ENCODE results near the gene ADAMTSL3. TPM values are rescaled to one million over a fixed set of nuclear protein-coding genes. Genes with fewer than 3 reads are reported as not detected.

ADAMTSL3 gene
- total and polyA plus RNA-seq, 2 of the 8 experiments (the other 6 are each of a cell fraction or from before 2014, with no cell fraction given) = 0.35 to 1.4 TPM

DNA sequence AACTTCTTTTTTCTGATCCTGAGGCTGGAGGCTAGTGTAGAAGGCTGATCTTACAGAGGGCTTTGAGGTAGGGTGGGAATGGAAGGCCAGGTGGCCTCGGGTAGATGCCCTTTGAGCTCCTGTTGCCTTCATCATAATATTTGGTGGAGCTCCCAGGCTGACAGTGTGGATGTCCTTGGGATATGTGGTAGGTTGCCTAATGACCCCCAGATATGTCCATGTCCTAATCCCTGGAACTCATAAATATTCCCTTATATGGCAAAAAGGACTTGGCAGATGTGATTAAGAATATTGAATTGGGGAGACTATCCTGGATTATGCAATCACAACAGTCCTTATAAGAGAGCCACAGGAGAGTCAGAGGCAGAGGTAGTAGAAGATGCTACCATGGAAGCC is 5.5 kb downstream of the ADAMTSL3 start:
- 94% methylated on average over 1 of the region's 1 CpG; no CpG with 5 or more reads in 1 of the 2 experiments for WGBS, 2 experiments (ENCODE audit: extremely low coverage in 1 of 2, insufficient coverage in 1 of 2, insufficient read length in 1 of 2, insufficient replicate concordance in 2 of 2, low coverage in 1 of 2, low lambda C conversion rate in 2 of 2, missing lambda C conversion rate in 1 of 2)
- CTCF ChIA-PET (ENCODE audit: partially characterized antibody) = interaction anchor here (0.6 to 2.9 kb wide), 6 partner anchors 38 to 1050 kb away, joined by 3 to 20 read pairs (median 4); no protein-coding TSS in a partner anchor
- no peak overlapping the region for H4K91ac ChIP-seq (replicated peaks; ENCODE audit: insufficient read length, low read length)

More for the DNA sequence above, 5.5 kb downstream of the ADAMTSL3 start:
- no peak overlapping the region for H2BK15ac ChIP-seq (ENCODE audit: low read length)
- TF ChIP-seq HDAC6 (IDR thresholded peaks at IDR 0.05; ENCODE audit: low read depth, low read length) = no peak
- TF ChIP-seq PHF8 (conservative IDR thresholded peaks at IDR 0.05; ENCODE audit: low read depth, low read length) = no peak
- TF ChIP-seq, protein P1, sequence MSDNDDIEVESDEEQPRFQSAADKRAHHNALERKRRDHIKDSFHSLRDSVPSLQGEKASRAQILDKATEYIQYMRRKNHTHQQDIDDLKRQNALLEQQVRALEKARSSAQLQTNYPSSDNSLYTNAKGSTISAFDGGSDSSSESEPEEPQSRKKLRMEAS (IDR thresholded peaks at IDR 0.05) = no peak
- H4K8ac ChIP-seq (ENCODE audit: extremely low read depth, insufficient read depth, low read length) = no peak overlapping the region
- no peaks in the 10 kb centered on the region; a peak in 3 of 7 replicates for H3K4me1 ChIP-seq (replicated peaks in 1 of 4; ENCODE audit: control insufficient read depth in 3 of 4, insufficient read depth in 4 of 4, low read length in 3 of 4)
- H3K4ac ChIP-seq (replicated peaks; ENCODE audit: insufficient read length, low read depth, low read length) = no peak overlapping the region
- H2BK5ac ChIP-seq (ENCODE audit: low read depth, low read length) = no peak overlapping the region
- no peak overlapping the region for H3K4me3 ChIP-seq (ENCODE audit: extremely low read depth in 1 of 4, insufficient read depth in 2 of 4, low read depth in 3 of 4, low read length in 4 of 4)
- DNase-seq (ENCODE audit: low read depth in 1 of 2, low spot score in 2 of 2) (no peak), FAIRE-seq (no peak)
- no peak overlapping the region for H3K23ac ChIP-seq (ENCODE audit: insufficient read length)
- no peaks in the 10 kb centered on the region for H4K20me1 ChIP-seq (replicated peaks in 1 of 2; ENCODE audit: control insufficient read depth in 1 of 2, insufficient read depth in 2 of 2, low read length in 2 of 2)
- H2AK5ac ChIP-seq (ENCODE audit: low read depth, low read length) = no peak overlapping the region
- H2BK20ac ChIP-seq (ENCODE audit: low read length) = no peak overlapping the region
- H3K4me2 ChIP-seq (ENCODE audit: insufficient read depth in 1 of 2, low read depth in 2 of 2, low read length in 2 of 2) = no peak overlapping the region
- no peak overlapping the region for H3K18ac ChIP-seq (ENCODE audit: extremely low read depth, low read length)
- no peak overlapping the region for H2AFZ ChIP-seq (ENCODE audit: low read length)
- POLR2A ChIA-PET (ENCODE audit: partially characterized antibody) = no interaction called here
- H3K9me3 ChIP-seq (ENCODE audit: insufficient read depth in 2 of 2, low read depth in 1 of 2, low read length in 1 of 2) = no peaks in the 10 kb centered on the region
- no peaks in the 10 kb centered on the region for H3K79me2 ChIP-seq (ENCODE audit: control insufficient read depth in 1 of 2, insufficient read depth in 2 of 2, low read length in 2 of 2)
- no peak overlapping the region for H3K27ac ChIP-seq (ENCODE audit: low read depth, low read length)
- H3K36me3 ChIP-seq (ENCODE audit: control insufficient read depth in 2 of 4, insufficient read depth in 4 of 4, low read length in 3 of 4) = no peaks in the 10 kb centered on the region
- H4K5ac ChIP-seq (ENCODE audit: insufficient read length, low read depth, low read length) = no peak overlapping the region
- no peak overlapping the region for H2BK120ac ChIP-seq (replicated peaks; ENCODE audit: low read depth, low read length)
- no peak overlapping the region for H2BK12ac ChIP-seq (ENCODE audit: low read depth, low read length)
- H3K23me2 ChIP-seq (ENCODE audit: low read depth, low read length) = peaks cover 2% of the 10 kb centered on the region; the same call in 1 of the 2 replicates
- H3K27me3 ChIP-seq (replicated peaks in 1 of 4; ENCODE audit: control insufficient read depth in 3 of 4, extremely low read depth in 1 of 4, insufficient read depth in 3 of 4, low read length in 3 of 4) = peaks cover 2 to 19% (median 16%) of the 10 kb centered on the region in 4 experiments
- no peaks in the 10 kb centered on the region for H3K79me1 ChIP-seq (ENCODE audit: low read depth, low read length)
- H3K14ac ChIP-seq (ENCODE audit: insufficient read length) = no peak overlapping the region
- no peak overlapping the region for H3K9ac ChIP-seq (replicated peaks in 1 of 4; ENCODE audit: extremely low read depth in 1 of 4, low read depth in 3 of 4, low read length in 3 of 4)
- H3K56ac ChIP-seq (replicated peaks; ENCODE audit: insufficient read length, low read depth, low read length) = no peak overlapping the region
